H9 (cell line): ENCODE data around the gene SLC30A1. TPM values are rescaled to one million over a fixed set of nuclear protein-coding genes. Genes with fewer than 3 reads are reported as not detected.

Source experiments
- DNase-seq: peaks from one replicate; pipeline ENCODE4 v3.0.0-alpha.2; 2017
- H2AFZ ChIP-seq: one replicate; pipeline ENCODE4 v1.6.1; 2013; ENCODE audit warnings: mild to moderate bottlenecking, low read length, control low read depth, moderate library complexity
- H2AK5ac ChIP-seq: 2 replicates; pipeline ENCODE4 v1.6.1; 2013; ENCODE audit warnings: low read length, control low read depth, mixed read lengths; ENCODE audit not compliant: insufficient read length
- H2BK120ac ChIP-seq: one replicate; pipeline ENCODE4 v1.6.1; 2013; ENCODE audit warnings: low read depth, mild to moderate bottlenecking, low read length, control low read depth, inconsistent platforms; ENCODE audit not compliant: poor library complexity, severe bottlenecking
- H2BK12ac ChIP-seq: 2 replicates; pipeline ENCODE4 v1.6.1; 2013; ENCODE audit warnings: low read length, control low read depth, mixed read lengths, low read depth; ENCODE audit not compliant: insufficient read length
- H2BK15ac ChIP-seq: 2 replicates; pipeline ENCODE4 v1.6.1; 2013; ENCODE audit warnings: low read depth, low read length, control low read depth
- H2BK20ac ChIP-seq: one replicate; pipeline ENCODE4 v1.6.1; 2013; ENCODE audit warnings: low read depth, mild to moderate bottlenecking, low read length, control low read depth, inconsistent platforms; ENCODE audit not compliant: poor library complexity, severe bottlenecking
- H2BK5ac ChIP-seq: 2 replicates; pipeline ENCODE4 v1.6.1; 2013; ENCODE audit warnings: low read length, control low read depth, mixed read lengths; ENCODE audit not compliant: insufficient read length
- H3K14ac ChIP-seq: 2 replicates; pipeline ENCODE4 v1.6.1; 2013; ENCODE audit warnings: low read length, control low read depth; ENCODE audit not compliant: insufficient read depth
- H3K18ac ChIP-seq: 2 replicates; pipeline ENCODE4 v1.6.1; 2013; ENCODE audit warnings: low read depth, mild to moderate bottlenecking, mixed read lengths, low read length, control low read depth; ENCODE audit not compliant: insufficient read length
- H3K23ac ChIP-seq: 2 replicates; pipeline ENCODE4 v1.6.1; 2013; ENCODE audit warnings: low read length, control low read depth, mixed read lengths, low read depth; ENCODE audit not compliant: insufficient read length
- H3K23me2 ChIP-seq: 2 replicates; pipeline ENCODE4 v1.6.1; 2013; ENCODE audit warnings: low read depth, mild to moderate bottlenecking, mixed read lengths, low read length, control low read depth; ENCODE audit not compliant: insufficient read length, poor library complexity, severe bottlenecking
- H3K27ac ChIP-seq: 2 replicates; pipeline ENCODE4 v1.5.1; 2013; ENCODE audit warnings: low read length, control low read depth, mixed read lengths, low read depth; ENCODE audit not compliant: insufficient read length
- H3K27me3 ChIP-seq: 2 replicates; pipeline ENCODE4 v1.6.1; 2013; ENCODE audit warnings: low read length, control low read depth, inconsistent platforms; ENCODE audit not compliant: insufficient read depth
- H3K4ac ChIP-seq: 2 replicates; pipeline ENCODE4 v1.6.1; 2013; ENCODE audit warnings: low read depth, mild to moderate bottlenecking, control low read depth, inconsistent platforms, low read length, moderate library complexity
- H3K4me1 ChIP-seq: 2 replicates; pipeline ENCODE4 v1.6.1; 2013; ENCODE audit warnings: low read length, control low read depth, inconsistent platforms; ENCODE audit not compliant: insufficient read depth
- H3K4me2 ChIP-seq: 2 replicates; pipeline ENCODE4 v1.6.1; 2013; ENCODE audit warnings: low read length, control low read depth, mixed read lengths; ENCODE audit not compliant: insufficient read length, insufficient read depth
- H3K56ac ChIP-seq: 2 replicates; pipeline ENCODE4 v1.6.1; 2013; ENCODE audit warnings: low read depth, mild to moderate bottlenecking, mixed read lengths, low read length, control low read depth; ENCODE audit not compliant: insufficient read length
- H3K79me1 ChIP-seq: 2 replicates; pipeline ENCODE4 v1.6.1; 2013; ENCODE audit warnings: low read depth, mild to moderate bottlenecking, moderate library complexity, low read length, control low read depth, inconsistent platforms; ENCODE audit not compliant: insufficient read depth, poor library complexity, severe bottlenecking
- H3K79me2 ChIP-seq: 2 replicates; pipeline ENCODE4 v1.6.1; 2013; ENCODE audit warnings: low read length, control low read depth, inconsistent platforms; ENCODE audit not compliant: insufficient read depth
- H3K9ac ChIP-seq: 2 replicates; pipeline ENCODE4 v1.6.1; 2013; ENCODE audit warnings: low read length, control low read depth, mixed read lengths; ENCODE audit not compliant: insufficient read length; ENCODE audit errors: extremely low read depth
- H3K9me3 ChIP-seq: one replicate; pipeline ENCODE4 v1.6.1; 2013; ENCODE audit warnings: low read depth, low read length, inconsistent platforms; ENCODE audit not compliant: control insufficient read depth
- H3T11ph ChIP-seq: one replicate; pipeline ENCODE4 v1.6.1; 2013; ENCODE audit warnings: mild to moderate bottlenecking, low read length, control low read depth, inconsistent platforms
- H4K20me1 ChIP-seq: one replicate; pipeline ENCODE4 v1.6.1; 2013; ENCODE audit not compliant: control insufficient read depth, insufficient read length, insufficient read depth
- H4K5ac ChIP-seq: 2 replicates; pipeline ENCODE4 v1.6.1; 2013; ENCODE audit warnings: low read depth, mild to moderate bottlenecking, mixed read lengths, low read length, control low read depth; ENCODE audit not compliant: insufficient read length
- H4K8ac ChIP-seq: replicated peaks from 2 replicates; pipeline ENCODE4 v1.6.1; 2013; ENCODE audit warnings: low read length, control low read depth, mixed read lengths, low read depth; ENCODE audit not compliant: insufficient read length
- H4K91ac ChIP-seq: 2 replicates; pipeline ENCODE4 v1.6.1; 2013; ENCODE audit warnings: low read depth, mild to moderate bottlenecking, moderate library complexity, mixed read lengths, low read length, control low read depth; ENCODE audit not compliant: insufficient read length
- H3K27ac Mint-ChIP-seq, 3 experiments: 2 replicates in 2 of 3; 3 replicates in 1 of 3; pipeline ENCODE4 v1.8.0; 2020 to 2021; ENCODE audit warnings: mixed read lengths in 3 of 3, mild to moderate bottlenecking in 1 of 3, moderate library complexity in 1 of 3
- H3K27me3 Mint-ChIP-seq: 2 replicates; pipeline ENCODE4 v1.8.0; 2021; ENCODE audit warnings: low read depth, mild to moderate bottlenecking, moderate library complexity, mixed read lengths
- H3K36me3 Mint-ChIP-seq, 3 experiments: 2 replicates in 2 of 3; 3 replicates in 1 of 3; pipeline ENCODE4 v1.8.0; 2020 to 2021; ENCODE audit warnings: low read depth in 3 of 3, mixed read lengths in 3 of 3; ENCODE audit not compliant: insufficient read depth in 1 of 3
- H3K4me1 Mint-ChIP-seq, 2 experiments: 2 replicates each; pipeline ENCODE4 v1.8.0; 2020; ENCODE audit warnings: mixed read lengths in 2 of 2
- H3K4me3 Mint-ChIP-seq, 2 experiments: 2 replicates in 1 of 2; 3 replicates in 1 of 2; pipeline ENCODE4 v1.8.0; 2020 to 2021; ENCODE audit warnings: mild to moderate bottlenecking in 2 of 2, mixed read lengths in 2 of 2, moderate library complexity in 1 of 2
- H3K9me3 Mint-ChIP-seq, 2 experiments: 2 replicates in 1 of 2; 3 replicates in 1 of 2; pipeline ENCODE4 v1.8.0; 2020; ENCODE audit warnings: mild to moderate bottlenecking in 2 of 2, mixed read lengths in 2 of 2, moderate library complexity in 1 of 2
- WGBS: extraction: QIAGEN DNeasy Blood & Tissue Kit; methylation state at CpG from one replicate; pipeline ENCODE4 v1.1.7; 2013; ENCODE audit warnings: missing lambda C conversion rate, low lambda C conversion rate, mixed read lengths; ENCODE audit not compliant: insufficient read length; ENCODE audit errors: extremely low coverage; 5-methylcytosine and 5-hydroxymethylcytosine counted together
- total RNA-seq: library from RNA; stranded (reverse); gene quantifications from 2 replicates; pipeline ENCODE4 v1.2.1, GENCODE V29; 2021
- TF ChIP-seq, protein P1 (sequence below): fragments of 200-600 bp; sonication (generic); conservative IDR thresholded peaks from 3 replicates; pipeline ENCODE4 v1.8.0; 2021; ENCODE audit warnings: antibody characterized with exemption, mild to moderate bottlenecking

Gene SLC30A1
- total RNA-seq, 1 experiment from 2014 or later, result 17.1 TPM

GRCh38 chr1:211587123-211587522 lies 8.2 kb upstream of the SLC30A1 start:
- H3K4me1 Mint-ChIP-seq, result peaks cover under 1% of the 10 kb centered on the region in 2 experiments
- no CpG with 5 or more reads among the region's 2 CpGs for WGBS

More at GRCh38 chr1:211587123-211587522, 8.2 kb upstream of the SLC30A1 start:
- Mint-ChIP-seq H3K27me3 (no peaks in the 10 kb centered on the region; the same call in 1 of the 2 replicates), H3K9me3 (no peaks in the 10 kb centered on the region), H3K4me3 (no peak overlapping the region), H3K36me3 (no peaks in the 10 kb centered on the region), H3K27ac (no peak overlapping the region)
- H4K5ac ChIP-seq, result no peak overlapping the region
- H4K8ac ChIP-seq, result no peak overlapping the region
- no peak overlapping the region for H2AK5ac ChIP-seq
- no peaks in the 10 kb centered on the region for H3K9me3 ChIP-seq
- no peak overlapping the region for H3K4me2 ChIP-seq
- no peak overlapping the region for H3K56ac ChIP-seq
- no peak overlapping the region for H4K91ac ChIP-seq
- no peaks in the 10 kb centered on the region for H3K4me1 ChIP-seq
- no peak overlapping the region for H2BK120ac ChIP-seq
- no peak overlapping the region for H3K14ac ChIP-seq
- H3T11ph ChIP-seq, result no peak overlapping the region
- no peak overlapping the region for H2AFZ ChIP-seq
- H2BK12ac ChIP-seq, result no peak overlapping the region
- H3K27me3 ChIP-seq, result no peaks in the 10 kb centered on the region
- H3K79me1 ChIP-seq, result no peaks in the 10 kb centered on the region
- no peak overlapping the region for H3K27ac ChIP-seq
- no peaks in the 10 kb centered on the region for H3K23me2 ChIP-seq
- no peaks in the 10 kb centered on the region for H4K20me1 ChIP-seq
- no peak overlapping the region for H2BK5ac ChIP-seq
- no peak overlapping the region for H3K23ac ChIP-seq
- H3K18ac ChIP-seq, result no peak overlapping the region
- no peak overlapping the region for H2BK15ac ChIP-seq
- H3K4ac ChIP-seq, result no peak overlapping the region
- no peak overlapping the region for H2BK20ac ChIP-seq
- DNase-seq, result no peak
- no peaks in the 10 kb centered on the region for H3K79me2 ChIP-seq
- no peak overlapping the region for H3K9ac ChIP-seq
- TF ChIP-seq, protein P1, sequence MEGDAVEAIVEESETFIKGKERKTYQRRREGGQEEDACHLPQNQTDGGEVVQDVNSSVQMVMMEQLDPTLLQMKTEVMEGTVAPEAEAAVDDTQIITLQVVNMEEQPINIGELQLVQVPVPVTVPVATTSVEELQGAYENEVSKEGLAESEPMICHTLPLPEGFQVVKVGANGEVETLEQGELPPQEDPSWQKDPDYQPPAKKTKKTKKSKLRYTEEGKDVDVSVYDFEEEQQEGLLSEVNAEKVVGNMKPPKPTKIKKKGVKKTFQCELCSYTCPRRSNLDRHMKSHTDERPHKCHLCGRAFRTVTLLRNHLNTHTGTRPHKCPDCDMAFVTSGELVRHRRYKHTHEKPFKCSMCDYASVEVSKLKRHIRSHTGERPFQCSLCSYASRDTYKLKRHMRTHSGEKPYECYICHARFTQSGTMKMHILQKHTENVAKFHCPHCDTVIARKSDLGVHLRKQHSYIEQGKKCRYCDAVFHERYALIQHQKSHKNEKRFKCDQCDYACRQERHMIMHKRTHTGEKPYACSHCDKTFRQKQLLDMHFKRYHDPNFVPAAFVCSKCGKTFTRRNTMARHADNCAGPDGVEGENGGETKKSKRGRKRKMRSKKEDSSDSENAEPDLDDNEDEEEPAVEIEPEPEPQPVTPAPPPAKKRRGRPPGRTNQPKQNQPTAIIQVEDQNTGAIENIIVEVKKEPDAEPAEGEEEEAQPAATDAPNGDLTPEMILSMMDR, result no peak
